Iris pigment epithelial cell (primary cell): ENCODE results near the gene ST7L.

Experiments used
- DNase-seq: peaks from one replicate; pipeline ENCODE4 v3.0.0-alpha.2; 2011; ENCODE audit warnings: low read depth

The ST7L gene

GRCh38 chr1:112618114-112618720, 724 bp downstream of the ST7L start:
- DNase-seq, result peak; percentile 76

GRCh38 chr1:112614460-112615065, 4.4 kb downstream of the ST7L start:
- peak; percentile 76 for DNase-seq

- peak; percentile 56 for DNase-seq
These were observed 13.2 kb downstream of the ST7L start for GRCh38 chr1:112605633-112606327.

- DNase-seq, result no peak
These were observed 15.4 kb downstream of the ST7L start for GRCh38 chr1:112603541-112603940.

- no peak for DNase-seq
These were observed 15.9 kb downstream of the ST7L start for GRCh38 chr1:112603012-112603411.

- DNase-seq, result no peak
These were observed 19.5 kb downstream of the ST7L start for GRCh38 chr1:112599477-112599876.

GRCh38 chr1:112594208-112594876, 24.6 kb downstream of the ST7L start:
- peak; percentile 60 for DNase-seq

GRCh38 chr1:112589766-112590165, 29.2 kb downstream of the ST7L start:
- DNase-seq, result no peak

- DNase-seq, result no peak
These were observed 35.6 kb downstream of the ST7L start for GRCh38 chr1:112583366-112583765.

GRCh38 chr1:112581586-112582192, 37.3 kb downstream of the ST7L start:
- peak; percentile 24 for DNase-seq

GRCh38 chr1:112579801-112580510, 39.0 kb downstream of the ST7L start:
- DNase-seq, result no peak

- DNase-seq, result no peak
These were observed 42.7 kb downstream of the ST7L start for GRCh38 chr1:112576240-112576639.

- peak; percentile 99 for DNase-seq
These were observed 43.7 kb downstream of the ST7L start for GRCh38 chr1:112575154-112575804.

- no peak for DNase-seq
These were observed 53.1 kb downstream of the ST7L start for GRCh38 chr1:112565800-112566199.

GRCh38 chr1:112564081-112564480, 54.9 kb downstream of the ST7L start:
- no peak for DNase-seq

- DNase-seq, result no peak
These were observed 55.6 kb downstream of the ST7L start for GRCh38 chr1:112563341-112563740.

GRCh38 chr1:112558634-112559033, 60.3 kb downstream of the ST7L start:
- DNase-seq, result no peak

GRCh38 chr1:112557385-112557784, 61.6 kb downstream of the ST7L start:
- peak; percentile 79 for DNase-seq

GRCh38 chr1:112554411-112554810, 64.5 kb downstream of the ST7L start:
- no peak for DNase-seq

GRCh38 chr1:112549590-112549989, 69.4 kb downstream of the ST7L start:
- DNase-seq, result no peak

GRCh38 chr1:112548547-112548946, 70.4 kb downstream of the ST7L start:
- DNase-seq, result no peak
